Mammary epithelial cell (primary cell): ENCODE results near the gene LSM14A.

Experiments used
- CTCF ChIP-seq, 2 donors: IDR thresholded peaks in 1 of 2; conservative IDR thresholded peaks in 1 of 2; 2 replicates each; pipeline ENCODE4 v1.5.1; 2011 to 2012; ENCODE audit warnings: inconsistent platforms in 2 of 2, low read length in 2 of 2, mild to moderate bottlenecking in 2 of 2, control low read depth in 1 of 2, low read depth in 1 of 2; ENCODE audit not compliant: insufficient read depth in 1 of 2; ENCODE audit errors: extremely low read depth in 1 of 2
- EZH2 ChIP-seq: IDR thresholded peaks from 2 replicates; pipeline ENCODE4 v1.6.1; 2012; ENCODE audit warnings: low read length, inconsistent platforms, borderline replicate concordance

GRCh38 chr19:34273121-34273520 lies 100.8 kb downstream of the LSM14A start:
- no peak for TF ChIP-seq CTCF (conservative IDR thresholded peaks at IDR 0.05 in 1 of 2, IDR thresholded peaks at IDR 0.05 in 1 of 2; ENCODE audit: extremely low read depth in 1 of 2, insufficient read depth in 1 of 2, low read depth in 1 of 2, low read length in 2 of 2)
- no peak for TF ChIP-seq EZH2
